HG03103 (cell line): ENCODE results near the gene ACR.

Source experiments
- ATAC-seq: cut with Tn5 transposase; IDR thresholded peaks from one replicate; pipeline ENCODE4 v1.9.1; 2021; ENCODE audit warnings: low read depth; ENCODE audit not compliant: unreplicated experiment

Gene ACR

GRCh38 chr22:50716290-50717024 is 21.5 kb upstream of the ACR start:
- ATAC-seq: no peak

DNA sequence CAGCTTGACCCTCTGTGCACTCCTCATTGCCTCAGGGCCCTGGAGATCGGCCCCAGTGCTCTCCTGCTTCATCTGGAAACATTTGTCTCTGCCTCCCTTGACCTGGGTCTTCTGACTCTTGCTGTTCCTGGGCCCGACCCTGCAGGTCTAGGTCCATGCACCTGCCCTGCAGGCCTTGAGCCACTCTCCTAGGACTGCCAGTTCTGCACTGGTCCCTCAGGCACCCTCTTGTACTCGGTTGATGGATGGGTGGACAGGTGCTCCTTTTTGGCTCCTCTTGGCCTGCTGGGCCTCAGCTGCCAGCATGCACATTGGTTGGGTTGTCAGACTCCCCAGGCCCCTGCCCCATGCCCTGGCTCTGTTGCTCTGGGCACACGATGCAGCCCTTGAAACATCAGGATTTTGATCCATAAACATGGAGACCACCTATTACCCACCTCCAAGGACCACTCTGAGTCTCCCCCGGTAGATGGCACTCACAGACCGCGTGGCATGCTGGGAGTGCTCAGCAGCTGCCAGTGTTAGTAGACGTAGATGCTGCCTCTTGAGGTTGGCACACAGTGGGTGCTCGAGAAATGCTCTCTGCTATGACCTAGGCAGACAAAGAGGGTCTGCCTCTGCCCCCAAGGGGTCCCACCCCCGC is 20.2 kb upstream of the ACR start:
- ATAC-seq: no peak

DNA sequence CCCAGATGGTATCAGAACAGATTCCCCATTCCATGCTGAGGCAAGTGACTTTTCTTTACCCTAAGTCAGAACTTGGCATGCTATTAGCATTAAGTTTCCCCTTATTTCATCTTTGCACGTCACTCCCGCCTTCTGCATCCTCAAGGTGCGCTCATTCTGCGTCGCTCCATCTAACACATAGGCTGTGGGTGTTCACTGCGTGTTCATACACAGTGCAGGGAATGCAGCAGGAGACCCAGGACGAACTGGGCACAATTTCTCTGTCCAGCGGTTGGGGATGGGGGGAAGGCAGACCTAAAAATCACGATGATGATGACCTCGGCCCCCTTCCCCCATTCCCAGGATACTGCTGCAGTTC is 19.7 kb upstream of the ACR start:
- no peak for ATAC-seq

- no peak for ATAC-seq
These were observed 18.1 kb upstream of the ACR start for GRCh38 chr22:50719814-50720300.

DNA sequence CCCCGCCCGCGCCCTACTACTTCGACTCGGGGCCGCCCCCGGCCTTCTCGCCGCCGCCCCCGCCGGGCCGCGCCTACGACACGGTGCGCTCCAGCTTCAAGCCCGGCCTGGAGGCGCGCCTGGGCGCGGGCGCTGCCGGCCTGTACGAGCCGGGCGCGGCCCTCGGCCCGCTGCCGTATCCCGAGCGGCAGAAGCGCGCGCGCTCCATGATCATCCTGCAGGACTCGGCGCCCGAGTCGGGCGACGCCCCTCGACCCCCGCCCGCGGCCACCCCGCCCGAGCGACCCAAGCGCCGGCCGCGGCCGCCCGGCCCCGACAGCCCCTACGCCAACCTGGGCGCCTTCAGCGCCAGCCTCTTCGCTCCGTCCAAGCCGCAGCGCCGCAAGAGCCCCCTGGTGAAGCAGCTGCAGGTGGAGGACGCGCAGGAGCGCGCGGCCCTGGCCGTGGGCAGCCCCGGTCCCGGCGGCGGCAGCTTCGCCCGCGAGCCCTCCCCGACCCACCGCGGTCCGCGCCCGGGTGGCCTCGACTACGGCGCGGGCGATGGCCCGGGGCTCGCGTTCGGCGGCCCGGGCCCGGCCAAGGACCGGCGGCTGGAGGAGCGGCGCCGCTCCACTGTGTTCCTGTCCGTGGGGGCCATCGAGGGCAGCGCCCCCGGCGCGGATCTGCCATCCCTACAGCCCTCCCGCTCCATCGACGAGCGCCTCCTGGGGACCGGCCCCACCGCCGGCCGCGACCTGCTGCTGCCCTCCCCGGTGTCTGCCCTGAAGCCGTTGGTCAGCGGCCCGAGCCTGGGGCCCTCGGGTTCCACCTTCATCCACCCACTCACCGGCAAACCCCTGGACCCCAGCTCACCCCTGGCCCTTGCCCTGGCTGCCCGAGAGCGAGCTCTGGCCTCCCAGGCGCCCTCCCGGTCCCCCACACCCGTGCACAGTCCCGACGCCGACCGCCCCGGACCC is 17.4 kb upstream of the ACR start:
- no peak for ATAC-seq

- ATAC-seq: no peak
These were observed 16.7 kb upstream of the ACR start for GRCh38 chr22:50721257-50721844.

DNA sequence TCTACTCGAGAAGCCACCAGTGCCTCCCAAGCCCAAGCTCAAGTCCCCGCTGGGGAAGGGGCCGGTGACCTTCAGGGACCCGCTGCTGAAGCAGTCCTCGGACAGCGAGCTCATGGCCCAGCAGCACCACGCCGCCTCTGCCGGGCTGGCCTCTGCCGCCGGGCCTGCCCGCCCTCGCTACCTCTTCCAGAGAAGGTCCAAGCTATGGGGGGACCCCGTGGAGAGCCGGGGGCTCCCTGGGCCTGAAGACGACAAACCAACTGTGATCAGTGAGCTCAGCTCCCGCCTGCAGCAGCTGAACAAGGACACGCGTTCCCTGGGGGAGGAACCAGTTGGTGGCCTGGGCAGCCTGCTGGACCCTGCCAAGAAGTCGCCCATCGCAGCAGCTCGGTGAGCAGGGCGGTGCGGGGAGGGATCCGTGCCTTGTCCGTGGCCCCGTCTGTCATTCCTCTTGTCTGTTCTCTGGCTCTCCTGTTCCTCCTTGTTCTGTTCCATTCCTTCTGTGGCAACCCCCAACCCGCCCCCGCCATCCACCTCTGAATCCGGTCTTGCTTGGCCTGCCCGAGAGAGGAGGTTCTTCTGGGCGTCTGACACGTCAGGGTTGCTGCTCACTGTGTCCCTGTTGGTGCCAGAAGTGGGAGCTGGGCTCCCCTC is 15.8 kb upstream of the ACR start:
- no peak for ATAC-seq

- no peak for ATAC-seq
These were observed 15.1 kb upstream of the ACR start for GRCh38 chr22:50722716-50723428.

DNA sequence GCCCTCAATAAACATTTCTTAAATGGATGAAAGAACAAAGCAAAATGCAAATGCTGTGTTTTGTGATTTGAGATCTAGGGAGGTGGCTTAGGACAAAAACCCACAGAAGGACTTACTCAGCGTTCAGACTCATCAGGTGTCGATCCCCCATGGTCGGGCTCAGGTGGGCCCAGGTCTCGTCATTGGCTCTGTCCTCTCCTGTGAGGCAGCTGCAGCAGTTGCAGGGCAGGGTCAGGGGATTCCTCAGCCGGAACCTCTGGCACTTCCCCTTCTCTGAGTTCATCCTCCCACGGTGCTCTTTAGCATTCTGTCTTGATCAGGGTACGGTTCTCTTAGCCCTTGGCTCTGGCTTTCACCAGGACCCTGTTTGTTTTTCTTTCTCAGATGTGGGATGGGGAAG is 14.0 kb upstream of the ACR start:
- no peak for ATAC-seq

- ATAC-seq: no peak
These were observed 13.4 kb upstream of the ACR start for GRCh38 chr22:50724616-50725015.

DNA sequence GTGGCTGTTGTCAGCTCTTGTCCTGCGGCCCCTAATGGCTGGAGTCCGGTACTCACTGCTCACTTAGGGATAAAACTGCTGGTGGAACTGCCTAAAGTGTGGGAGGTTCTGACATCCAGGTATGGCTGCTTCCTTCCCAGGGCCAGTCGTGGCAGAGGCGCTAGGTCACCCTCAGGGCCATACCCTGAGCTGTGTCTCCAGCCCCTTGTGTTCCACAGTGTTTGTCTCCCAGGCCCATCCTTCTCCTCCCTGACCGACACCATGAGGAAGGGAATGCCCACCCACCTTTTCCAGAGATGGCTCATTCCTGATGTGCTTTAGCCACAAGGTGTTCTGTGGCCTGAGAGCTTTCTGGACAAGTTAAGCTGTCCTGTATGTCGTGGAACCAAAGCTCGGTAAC is 12.4 kb upstream of the ACR start:
- no peak for ATAC-seq

GRCh38 chr22:50726643-50727340 is 11.2 kb upstream of the ACR start:
- no peak for ATAC-seq

GRCh38 chr22:50727678-50728522 is 10.1 kb upstream of the ACR start:
- no peak for ATAC-seq

GRCh38 chr22:50728523-50728931 is 9.5 kb upstream of the ACR start:
- no peak for ATAC-seq

GRCh38 chr22:50729391-50730012 is 8.5 kb upstream of the ACR start:
- ATAC-seq: no peak

DNA sequence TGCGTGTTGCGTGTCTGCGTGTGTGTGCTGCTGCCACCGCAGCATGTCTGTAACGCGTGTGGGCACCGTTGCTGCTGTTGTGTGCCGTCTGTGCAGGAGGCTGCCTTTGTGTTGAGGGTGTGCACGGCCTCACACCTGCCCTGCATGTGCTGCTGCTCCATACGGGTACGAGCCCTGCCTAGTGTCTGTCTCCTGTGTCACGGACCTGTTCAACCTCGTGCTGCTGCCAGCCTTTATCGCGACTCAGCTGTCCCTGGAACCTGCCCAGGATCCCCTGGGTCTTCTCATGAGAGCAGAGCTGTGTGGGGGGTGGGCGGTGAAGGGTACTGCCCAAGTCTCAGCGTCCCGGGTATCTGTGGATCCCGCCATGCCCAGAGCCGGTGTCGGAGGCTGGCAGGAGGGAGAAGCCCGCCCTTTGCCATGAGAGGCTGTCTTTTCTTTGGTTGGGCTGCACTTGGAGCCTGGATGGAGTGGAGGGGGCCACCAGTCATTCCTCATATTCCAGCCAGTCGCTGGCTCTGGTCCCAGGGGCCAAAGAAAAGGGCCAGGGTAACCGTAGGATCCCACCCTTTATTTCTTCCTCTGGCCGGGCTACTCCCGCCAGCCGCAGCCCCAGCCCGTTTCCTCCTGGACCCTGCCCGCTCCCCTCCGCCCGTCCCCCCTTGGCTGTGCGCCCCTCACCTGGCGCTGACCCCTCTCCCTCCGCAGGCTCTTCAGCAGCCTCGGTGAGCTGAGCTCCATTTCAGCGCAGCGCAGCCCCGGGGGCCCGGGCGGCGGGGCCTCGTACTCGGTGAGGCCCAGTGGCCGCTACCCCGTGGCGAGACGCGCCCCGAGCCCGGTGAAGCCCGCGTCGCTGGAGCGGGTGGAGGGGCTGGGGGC is 7.8 kb upstream of the ACR start:
- no peak for ATAC-seq
